ENCODE results near the gene CRYBB1.

DNA sequence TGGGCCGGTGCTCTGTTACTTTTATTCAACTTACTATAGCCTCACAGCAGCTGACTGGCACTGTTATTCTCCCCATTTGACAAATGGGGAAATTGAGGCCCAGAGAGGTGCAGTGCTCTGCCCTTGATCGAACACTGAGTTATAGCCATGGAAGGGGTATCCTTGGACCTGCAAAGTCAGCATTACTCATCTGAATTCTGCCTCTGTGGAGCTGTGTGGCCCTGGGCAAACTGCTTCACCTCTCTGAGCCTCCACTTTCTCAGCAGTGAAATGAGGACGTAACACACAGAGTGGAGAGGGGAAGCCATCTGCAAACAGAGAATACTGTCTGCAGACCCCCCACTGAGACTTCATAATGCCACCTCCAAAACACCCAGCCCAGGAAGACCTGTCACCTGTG is 53.2 kb downstream of the CRYBB1 start:
- TF ChIP-seq POLR2A (IDR thresholded peaks at IDR 0.05): no peak
- TF ChIP-seq, protein P1, sequence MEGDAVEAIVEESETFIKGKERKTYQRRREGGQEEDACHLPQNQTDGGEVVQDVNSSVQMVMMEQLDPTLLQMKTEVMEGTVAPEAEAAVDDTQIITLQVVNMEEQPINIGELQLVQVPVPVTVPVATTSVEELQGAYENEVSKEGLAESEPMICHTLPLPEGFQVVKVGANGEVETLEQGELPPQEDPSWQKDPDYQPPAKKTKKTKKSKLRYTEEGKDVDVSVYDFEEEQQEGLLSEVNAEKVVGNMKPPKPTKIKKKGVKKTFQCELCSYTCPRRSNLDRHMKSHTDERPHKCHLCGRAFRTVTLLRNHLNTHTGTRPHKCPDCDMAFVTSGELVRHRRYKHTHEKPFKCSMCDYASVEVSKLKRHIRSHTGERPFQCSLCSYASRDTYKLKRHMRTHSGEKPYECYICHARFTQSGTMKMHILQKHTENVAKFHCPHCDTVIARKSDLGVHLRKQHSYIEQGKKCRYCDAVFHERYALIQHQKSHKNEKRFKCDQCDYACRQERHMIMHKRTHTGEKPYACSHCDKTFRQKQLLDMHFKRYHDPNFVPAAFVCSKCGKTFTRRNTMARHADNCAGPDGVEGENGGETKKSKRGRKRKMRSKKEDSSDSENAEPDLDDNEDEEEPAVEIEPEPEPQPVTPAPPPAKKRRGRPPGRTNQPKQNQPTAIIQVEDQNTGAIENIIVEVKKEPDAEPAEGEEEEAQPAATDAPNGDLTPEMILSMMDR (IDR thresholded peaks at IDR 0.05): no peak
